HCT116 (cell line): ENCODE data around the gene CABP2.

Experiments used
- EZH2 ChIP-seq: fragments of 200-600 bp; sonication (generic); IDR thresholded peaks from 2 replicates; pipeline ENCODE4 v1.6.1; 2017; ENCODE audit warnings: antibody characterized with exemption, mixed run types
- POLR2A ChIP-seq: IDR thresholded peaks from 2 replicates; pipeline ENCODE4 v1.7.0; 2011; ENCODE audit warnings: borderline replicate concordance; ENCODE audit not compliant: insufficient read depth, insufficient read length; ENCODE audit errors: extremely low read depth
- POLR2AphosphoS5 ChIP-seq: IDR thresholded peaks from 2 replicates; pipeline ENCODE4 v1.6.1; 2011; ENCODE audit warnings: mild to moderate bottlenecking, low read depth, low read length, moderate library complexity
- RAD21 ChIP-seq: IDR thresholded peaks from 2 replicates; pipeline ENCODE4 v1.6.1; 2012; ENCODE audit warnings: low read depth, mild to moderate bottlenecking
- SIN3A ChIP-seq: IDR thresholded peaks from 2 replicates; pipeline ENCODE4 v1.6.1; 2012; ENCODE audit warnings: low read depth
- TF ChIP-seq, protein P1 (sequence below), 3 experiments: fragments of 200-600 bp in 1 of 3; sonication (generic) in 1 of 3; IDR thresholded peaks in 2 of 3; conservative IDR thresholded peaks in 1 of 3; 2 replicates each; pipeline ENCODE4 v1.5.1; 2012 to 2017; ENCODE audit warnings: low read depth in 2 of 3, low read length in 2 of 3, antibody characterized with exemption in 1 of 3, borderline replicate concordance in 1 of 3, control low read depth in 1 of 3, mild to moderate bottlenecking in 1 of 3, mixed read lengths in 1 of 3, mixed run types in 1 of 3, moderate library complexity in 1 of 3; ENCODE audit not compliant: insufficient read depth in 1 of 3
- TF ChIP-seq, protein P2 (sequence below): IDR thresholded peaks from 2 replicates; pipeline ENCODE4 v1.6.1; 2011; ENCODE audit warnings: mild to moderate bottlenecking, low read length, moderate library complexity; ENCODE audit not compliant: insufficient replicate concordance; ENCODE audit errors: extremely low read depth
- TF ChIP-seq, protein P3 (sequence below): IDR thresholded peaks from 2 replicates; pipeline ENCODE4 v1.6.1; 2012

DNA sequence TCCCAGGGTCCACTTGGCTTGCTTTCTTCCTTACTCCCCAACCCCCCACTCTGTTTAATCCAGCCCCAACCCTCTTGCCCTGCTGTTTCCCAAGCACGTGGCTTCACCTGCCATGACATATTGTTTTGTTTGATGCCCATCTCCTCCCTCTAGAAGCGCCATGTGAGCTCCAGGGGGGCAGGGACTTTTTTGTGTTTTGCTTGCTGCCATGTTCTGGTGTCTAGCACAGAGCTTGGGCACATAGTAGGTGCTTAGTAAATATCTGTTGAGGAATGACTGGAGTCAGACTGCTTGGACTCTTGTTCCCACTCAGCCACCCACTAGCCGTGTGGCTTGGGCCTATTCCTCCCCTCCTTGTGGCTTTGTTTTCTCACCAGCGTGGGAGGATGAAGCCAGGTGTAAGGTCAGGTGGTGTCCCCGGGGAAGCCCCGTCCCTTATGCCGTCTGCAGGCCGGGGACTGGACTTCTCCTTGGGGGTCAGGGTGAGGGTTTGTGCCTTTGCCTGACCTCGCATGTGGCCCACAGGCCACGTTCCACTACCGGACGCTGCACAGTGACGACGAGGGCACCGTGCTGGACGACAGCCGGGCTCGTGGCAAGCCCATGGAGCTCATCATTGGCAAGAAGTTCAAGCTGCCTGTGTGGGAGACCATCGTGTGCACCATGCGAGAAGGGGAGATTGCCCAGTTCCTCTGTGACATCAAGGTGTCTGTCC is 36.6 kb downstream of the CABP2 start:
- TF ChIP-seq, protein P1, sequence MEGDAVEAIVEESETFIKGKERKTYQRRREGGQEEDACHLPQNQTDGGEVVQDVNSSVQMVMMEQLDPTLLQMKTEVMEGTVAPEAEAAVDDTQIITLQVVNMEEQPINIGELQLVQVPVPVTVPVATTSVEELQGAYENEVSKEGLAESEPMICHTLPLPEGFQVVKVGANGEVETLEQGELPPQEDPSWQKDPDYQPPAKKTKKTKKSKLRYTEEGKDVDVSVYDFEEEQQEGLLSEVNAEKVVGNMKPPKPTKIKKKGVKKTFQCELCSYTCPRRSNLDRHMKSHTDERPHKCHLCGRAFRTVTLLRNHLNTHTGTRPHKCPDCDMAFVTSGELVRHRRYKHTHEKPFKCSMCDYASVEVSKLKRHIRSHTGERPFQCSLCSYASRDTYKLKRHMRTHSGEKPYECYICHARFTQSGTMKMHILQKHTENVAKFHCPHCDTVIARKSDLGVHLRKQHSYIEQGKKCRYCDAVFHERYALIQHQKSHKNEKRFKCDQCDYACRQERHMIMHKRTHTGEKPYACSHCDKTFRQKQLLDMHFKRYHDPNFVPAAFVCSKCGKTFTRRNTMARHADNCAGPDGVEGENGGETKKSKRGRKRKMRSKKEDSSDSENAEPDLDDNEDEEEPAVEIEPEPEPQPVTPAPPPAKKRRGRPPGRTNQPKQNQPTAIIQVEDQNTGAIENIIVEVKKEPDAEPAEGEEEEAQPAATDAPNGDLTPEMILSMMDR (IDR thresholded peaks at IDR 0.05 in 2 of 3, conservative IDR thresholded peaks at IDR 0.05 in 1 of 3; ENCODE audit: borderline replicate concordance in 1 of 3, insufficient read depth in 1 of 3, low read depth in 2 of 3, low read length in 2 of 3) = no peak
- TF ChIP-seq POLR2AphosphoS5 = no peak
- TF ChIP-seq, protein P2, sequence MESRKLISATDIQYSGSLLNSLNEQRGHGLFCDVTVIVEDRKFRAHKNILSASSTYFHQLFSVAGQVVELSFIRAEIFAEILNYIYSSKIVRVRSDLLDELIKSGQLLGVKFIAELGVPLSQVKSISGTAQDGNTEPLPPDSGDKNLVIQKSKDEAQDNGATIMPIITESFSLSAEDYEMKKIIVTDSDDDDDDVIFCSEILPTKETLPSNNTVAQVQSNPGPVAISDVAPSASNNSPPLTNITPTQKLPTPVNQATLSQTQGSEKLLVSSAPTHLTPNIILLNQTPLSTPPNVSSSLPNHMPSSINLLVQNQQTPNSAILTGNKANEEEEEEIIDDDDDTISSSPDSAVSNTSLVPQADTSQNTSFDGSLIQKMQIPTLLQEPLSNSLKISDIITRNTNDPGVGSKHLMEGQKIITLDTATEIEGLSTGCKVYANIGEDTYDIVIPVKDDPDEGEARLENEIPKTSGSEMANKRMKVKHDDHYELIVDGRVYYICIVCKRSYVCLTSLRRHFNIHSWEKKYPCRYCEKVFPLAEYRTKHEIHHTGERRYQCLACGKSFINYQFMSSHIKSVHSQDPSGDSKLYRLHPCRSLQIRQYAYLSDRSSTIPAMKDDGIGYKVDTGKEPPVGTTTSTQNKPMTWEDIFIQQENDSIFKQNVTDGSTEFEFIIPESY = no peak
- TF ChIP-seq, protein P3, sequence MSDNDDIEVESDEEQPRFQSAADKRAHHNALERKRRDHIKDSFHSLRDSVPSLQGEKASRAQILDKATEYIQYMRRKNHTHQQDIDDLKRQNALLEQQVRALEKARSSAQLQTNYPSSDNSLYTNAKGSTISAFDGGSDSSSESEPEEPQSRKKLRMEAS = no peak
- TF ChIP-seq SIN3A = no peak
- no peak for TF ChIP-seq POLR2A
- TF ChIP-seq RAD21 = no peak
- no peak for TF ChIP-seq EZH2
